HL-60/S4 (cell line): ENCODE data around the gene C16orf74.

Experiments used
- in situ Hi-C: fragments of 300-500 bp; cut with MboI; formaldehyde crosslinking; loops from 2 replicates; pipeline ENCODE4 v1.14.3; 2022; ENCODE audit warnings: low sequenced_read_pairs

Gene C16orf74

DNA sequence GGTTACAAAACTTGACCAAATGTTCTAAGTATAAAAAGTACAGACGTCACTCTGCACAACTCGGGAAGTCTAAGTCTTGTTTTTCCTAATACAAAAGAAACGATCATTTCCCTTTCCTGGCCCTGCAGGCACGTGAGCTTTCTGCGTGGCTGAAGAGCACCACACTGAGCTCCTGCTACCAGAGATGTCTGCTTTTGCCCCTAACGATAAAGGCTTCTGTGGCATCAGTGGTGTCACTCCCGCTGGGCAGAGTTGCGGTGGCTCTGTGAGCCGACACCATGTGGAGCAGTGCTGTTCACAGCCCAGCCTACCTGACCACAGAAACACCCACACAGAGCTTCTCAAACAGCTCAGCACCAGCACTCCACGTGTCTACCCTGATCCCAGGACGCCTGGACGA lies 28.0 kb upstream of the C16orf74 start:
- in situ Hi-C loops: loop anchor here (25.0 kb wide), 1 partner anchor 92 kb away; the partner anchor contains the start of gene GINS2

DNA sequence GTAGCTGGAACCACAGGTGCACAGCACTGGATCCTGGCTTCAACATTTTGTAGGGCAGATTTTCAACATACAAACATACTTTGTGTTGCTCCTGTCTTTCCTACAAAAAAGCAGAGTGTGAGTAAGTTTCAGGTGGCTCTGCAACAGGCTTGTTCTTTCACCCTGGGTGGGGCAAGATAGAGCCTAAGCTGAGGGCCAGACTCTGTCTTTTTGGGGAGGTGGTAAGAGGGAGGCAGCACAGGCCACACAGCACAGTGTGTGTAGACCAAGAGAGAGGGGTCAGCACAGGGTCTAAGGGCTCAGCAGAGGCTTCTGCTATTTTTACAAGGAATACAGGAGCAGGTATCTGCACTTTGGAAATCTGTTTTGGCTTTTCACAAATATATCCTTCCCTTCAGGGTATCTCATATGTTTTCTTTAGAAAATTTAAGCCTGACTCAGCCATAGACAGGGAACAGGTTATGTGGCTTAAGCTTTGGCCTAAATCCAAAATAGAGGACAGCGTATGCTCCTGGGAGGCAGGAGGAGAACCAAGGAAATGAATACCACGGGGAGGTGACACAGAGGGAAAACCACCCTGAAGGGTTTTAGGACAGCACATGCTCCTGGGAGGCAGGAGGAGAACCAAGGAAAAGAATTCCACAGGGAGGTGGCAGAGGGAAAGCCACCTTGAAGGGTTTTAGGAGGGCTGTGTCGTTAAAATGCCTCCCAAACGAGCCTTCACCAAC lies 26.9 kb upstream of the C16orf74 start:
- in situ Hi-C loops: loop anchor here (25.0 kb wide), 1 partner anchor 90 kb away; the partner anchor contains the start of gene GINS2

DNA sequence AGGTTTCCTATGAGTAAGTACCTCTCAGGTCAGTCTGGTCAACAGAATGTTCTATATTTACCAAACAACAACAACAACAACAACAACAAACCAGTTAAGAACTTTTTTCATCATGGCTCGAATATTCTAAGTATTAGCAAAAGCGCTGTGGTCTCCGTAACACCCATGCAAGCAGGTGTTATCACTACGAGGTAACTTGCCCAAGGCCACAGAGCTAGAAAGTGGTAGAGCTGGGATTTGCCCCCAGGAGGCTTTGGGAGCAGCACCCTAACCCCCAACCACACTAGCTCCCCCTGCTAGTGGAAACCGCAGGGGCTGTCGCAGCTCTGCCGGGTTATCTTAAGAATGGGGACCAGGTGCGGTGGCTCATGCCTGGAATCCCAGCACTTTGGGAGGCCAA lies 23.9 kb upstream of the C16orf74 start:
- in situ Hi-C loops: loop anchor here (25.0 kb wide), 1 partner anchor 88 kb away; the partner anchor contains the start of gene GINS2

DNA sequence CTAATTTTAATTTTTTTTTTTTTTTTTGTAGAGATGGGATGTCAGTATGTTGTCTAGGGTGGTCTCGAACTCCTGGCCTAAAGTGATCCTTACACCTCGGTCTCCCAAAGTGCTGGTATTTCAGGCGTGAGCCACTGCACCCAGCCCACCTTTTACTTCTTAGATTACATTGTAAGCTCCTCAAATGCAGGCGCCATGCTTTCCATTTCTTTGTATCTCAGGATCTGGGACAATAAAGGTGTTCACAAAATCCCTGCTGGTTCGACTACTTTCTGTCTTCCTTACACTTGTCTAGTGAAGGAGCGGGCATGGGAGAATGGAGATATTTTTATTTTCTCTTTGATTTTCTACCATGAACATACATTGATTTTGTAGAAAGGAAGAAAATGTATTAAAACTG lies 23.2 kb upstream of the C16orf74 start:
- in situ Hi-C loops: no loop called here

- in situ Hi-C loops: no loop called here
These were observed 22.1 kb upstream of the C16orf74 start for GRCh38 chr16:85773044-85773443.

- in situ Hi-C loops: no loop called here
These were observed 19.8 kb upstream of the C16orf74 start for GRCh38 chr16:85770741-85771140.

DNA sequence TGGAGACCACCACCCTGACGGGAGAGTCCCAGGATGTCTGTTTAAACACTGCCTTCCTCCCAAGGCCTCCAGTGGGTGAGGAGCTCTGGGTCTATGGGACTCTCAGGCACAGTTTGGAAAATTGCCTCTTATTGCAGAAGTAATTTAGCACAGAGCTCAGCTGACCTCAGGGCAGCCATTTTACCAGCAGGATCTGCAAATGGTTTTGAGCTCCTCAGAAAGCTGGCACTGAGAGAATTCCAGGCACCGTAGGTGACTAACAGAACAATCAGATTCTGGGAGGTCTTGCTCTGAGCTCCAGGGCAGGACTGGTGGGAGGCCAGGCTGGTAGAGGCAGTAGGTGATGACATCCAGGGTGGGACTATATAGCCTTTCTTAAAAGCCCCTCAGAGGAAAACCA lies 17.3 kb upstream of the C16orf74 start:
- in situ Hi-C loops: no loop called here

- in situ Hi-C loops: no loop called here
These were observed 16.6 kb upstream of the C16orf74 start for GRCh38 chr16:85767531-85767930.

DNA sequence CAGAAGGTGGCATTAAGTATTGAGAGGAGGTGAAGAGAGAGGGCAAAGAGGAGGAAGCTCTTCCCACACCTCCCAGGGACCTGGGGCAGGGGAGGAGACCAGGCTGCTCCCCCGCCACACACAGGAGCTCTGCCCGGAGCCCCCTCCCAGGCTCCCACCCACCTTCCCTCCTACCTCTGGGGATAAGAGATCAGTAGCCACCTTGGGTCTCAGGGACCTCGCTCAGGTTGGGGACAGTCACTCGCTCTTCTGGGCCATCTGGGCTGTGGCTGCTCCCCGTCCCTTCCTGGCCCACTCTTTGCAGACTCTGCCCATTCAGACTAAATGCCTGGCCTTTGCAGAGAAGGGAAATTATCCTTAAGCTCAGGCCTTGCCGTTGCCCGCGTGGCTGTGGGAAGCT lies 14.9 kb upstream of the C16orf74 start:
- in situ Hi-C loops: no loop called here

DNA sequence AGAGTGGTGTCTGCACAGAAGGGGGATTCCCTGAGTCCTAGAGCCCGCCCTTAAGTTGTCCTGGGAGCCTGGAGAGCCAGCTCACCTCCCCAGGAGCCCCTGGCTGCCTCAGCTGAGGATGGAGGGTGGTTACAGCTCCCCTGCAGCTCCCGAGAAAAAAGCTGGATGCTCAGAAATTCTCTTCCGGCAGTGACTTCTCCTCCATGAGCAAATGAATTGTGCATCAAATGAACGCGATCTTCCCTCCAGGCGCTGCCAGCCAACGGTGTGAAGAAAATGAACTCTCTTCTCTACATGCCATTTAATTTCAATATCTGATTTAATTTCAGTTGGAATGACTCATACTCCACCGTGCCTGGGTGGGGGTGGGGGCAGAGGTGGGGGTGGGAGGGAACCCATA lies 14.3 kb upstream of the C16orf74 start:
- in situ Hi-C loops: no loop called here

DNA sequence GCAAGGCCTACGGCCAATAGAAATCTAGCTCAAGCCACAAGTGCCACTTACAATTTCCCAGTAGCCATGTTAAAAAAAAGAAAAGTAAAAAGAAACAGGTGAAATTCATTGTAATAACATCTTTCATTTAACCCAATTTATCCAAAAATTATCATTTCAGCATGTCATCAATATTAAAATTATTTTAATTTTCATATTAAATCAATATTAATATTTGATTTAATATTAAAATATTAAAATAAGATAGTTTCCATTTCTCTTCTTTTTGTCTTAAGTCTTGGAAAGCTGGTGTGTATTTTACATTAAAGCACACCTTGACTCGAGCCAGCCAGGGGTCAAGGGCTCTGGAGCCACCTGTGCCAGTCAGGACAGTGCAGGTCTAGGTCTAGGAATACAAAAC lies 12.7 kb upstream of the C16orf74 start:
- in situ Hi-C loops: no loop called here

DNA sequence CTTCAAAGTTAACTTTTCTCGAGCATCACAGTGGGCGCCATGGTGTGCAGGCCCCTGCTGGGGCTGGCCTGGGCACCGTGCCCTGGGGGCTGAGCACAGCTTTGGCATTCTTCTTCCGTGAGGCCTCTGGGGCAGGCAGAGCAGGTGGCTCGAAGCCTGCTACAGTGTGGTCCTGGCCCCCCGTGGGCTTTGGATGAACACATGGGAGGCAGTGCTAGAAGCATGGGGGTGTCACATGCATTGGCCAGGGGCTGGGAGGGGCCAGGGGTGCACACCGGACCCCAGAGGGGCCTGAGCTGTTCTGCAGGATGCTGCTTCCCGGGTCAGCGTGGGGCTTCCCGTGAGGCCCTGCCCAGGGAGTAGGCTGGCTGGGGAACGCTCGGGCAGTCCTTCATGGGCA lies 12.1 kb upstream of the C16orf74 start:
- in situ Hi-C loops: no loop called here

DNA sequence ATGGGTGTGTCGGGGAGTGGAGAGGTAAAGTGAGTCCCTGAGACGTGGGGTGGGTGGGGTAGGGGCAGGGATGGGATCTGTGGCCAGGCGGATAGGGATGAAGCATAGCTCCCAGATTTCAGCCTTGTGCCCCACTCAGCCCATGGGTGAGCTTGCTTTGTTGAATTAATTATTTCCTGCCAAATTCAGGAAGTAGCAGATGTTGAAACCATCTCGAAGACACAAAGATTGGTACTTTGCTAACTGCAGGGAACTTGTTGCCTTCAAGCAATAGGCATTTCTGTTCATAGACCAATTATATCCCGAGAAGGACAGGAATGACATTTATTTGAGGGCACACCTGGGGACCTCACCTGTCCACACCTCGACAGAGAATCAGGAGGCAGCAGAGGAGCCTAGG lies 11.0 kb upstream of the C16orf74 start:
- in situ Hi-C loops: no loop called here

- in situ Hi-C loops: no loop called here
These were observed 8.9 kb upstream of the C16orf74 start for GRCh38 chr16:85759631-85760419.

DNA sequence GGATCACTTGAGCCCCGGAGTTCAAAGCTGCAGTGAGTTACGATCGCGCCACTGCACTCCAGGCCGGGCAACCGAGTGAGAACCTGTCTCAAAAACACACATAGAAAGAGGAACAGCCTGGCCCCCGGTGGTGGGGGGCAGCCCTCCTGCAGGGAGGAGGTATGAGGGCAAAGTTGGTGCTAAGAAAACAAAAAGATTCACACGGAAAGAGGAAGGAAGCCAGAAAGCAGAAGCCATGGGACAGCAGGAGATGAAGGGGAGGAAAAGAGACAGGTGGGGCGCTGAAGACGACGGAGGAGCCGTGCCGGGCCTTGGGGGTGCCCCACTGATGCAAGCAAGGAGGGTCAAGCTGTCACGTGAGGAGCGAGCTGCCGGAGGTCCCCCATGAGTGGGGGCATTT lies 8.2 kb upstream of the C16orf74 start:
- in situ Hi-C loops: no loop called here

GRCh38 chr16:85757341-85757822 lies 6.5 kb upstream of the C16orf74 start:
- in situ Hi-C loops: no loop called here

- in situ Hi-C loops: no loop called here
These were observed 5.3 kb upstream of the C16orf74 start for GRCh38 chr16:85755929-85756768.

- in situ Hi-C loops: no loop called here
These were observed 3.5 kb upstream of the C16orf74 start for GRCh38 chr16:85754413-85754812.

- in situ Hi-C loops: no loop called here
These were observed 3.1 kb upstream of the C16orf74 start for GRCh38 chr16:85753976-85754375.

- in situ Hi-C loops: no loop called here
These were observed 2.7 kb upstream of the C16orf74 start for GRCh38 chr16:85753559-85753958.
